PC-9 (cell line): ENCODE data around the gene CYP3A4. TPM values are rescaled to one million over a fixed set of nuclear protein-coding genes. Genes with fewer than 3 reads are reported as not detected.
"Not testable (repeated sequence)": the region's sequence is repeated elsewhere in the genome, so short reads cannot be mapped to it uniquely, and the experiment has no call there.

Experiments used
- BruUV-seq: library from RNA; stranded (reverse); fragments of 400-500 nt; replicated peaks from 2 replicates; lab custom pipeline; 2021; lab: Mats Ljungman, UMichigan
- CTCF ChIA-PET: fragments of 300-600 bp; sonication (Branson Sonifier 250); formaldehyde crosslinking; loops from one replicate; lab custom pipeline; 2022; ENCODE audit warnings: antibody characterized with exemption; lab: Charles Lee
- POLR2A ChIA-PET: fragments of 300-600 bp; sonication (Branson Sonifier 250); formaldehyde crosslinking; loops from one replicate; lab custom pipeline; 2022; ENCODE audit warnings: antibody characterized with exemption; ENCODE audit not compliant: unreplicated experiment; lab: Charles Lee
- DNase-seq, 2 experiments: peaks; one replicate each; pipeline versions ENCODE4 v3.0.0 to v3.0.0-alpha.2; 2015 to 2022; ENCODE audit warnings: mixed read lengths in 1 of 2
- H2AFZ ChIP-seq: fragments of 200-600 bp; sonication (generic); 2 replicates; pipeline ENCODE4 v1.8.1; 2017; ENCODE audit warnings: antibody characterized with exemption
- H3F3A ChIP-seq: fragments of 200-600 bp; sonication (generic); 2 replicates; pipeline ENCODE4 v1.8.1; 2017; ENCODE audit warnings: antibody characterized with exemption, mild to moderate bottlenecking, low read depth; ENCODE audit not compliant: insufficient read depth
- H3K27ac ChIP-seq: fragments of 200-600 bp; sonication (generic); 2 replicates; pipeline ENCODE4 v1.6.1; 2016; ENCODE audit warnings: mixed run types
- H3K27me3 ChIP-seq: fragments of 200-600 bp; sonication (generic); 2 replicates; pipeline ENCODE4 v1.6.1; 2016; ENCODE audit warnings: low read depth, mixed run types; ENCODE audit not compliant: insufficient read depth
- H3K36me3 ChIP-seq: fragments of 200-600 bp; sonication (generic); 2 replicates; pipeline ENCODE4 v1.6.1; 2016; ENCODE audit warnings: low read depth, mixed run types
- H3K4me1 ChIP-seq: fragments of 200-600 bp; sonication (generic); replicated peaks from 2 replicates; pipeline ENCODE4 v1.6.1; 2016; ENCODE audit warnings: mixed run types; ENCODE audit not compliant: insufficient read depth
- H3K4me2 ChIP-seq: fragments of 200-600 bp; sonication (generic); 2 replicates; pipeline ENCODE4 v1.6.1; 2017; ENCODE audit warnings: mixed run types
- H3K4me3 ChIP-seq: fragments of 200-600 bp; sonication (generic); 2 replicates; pipeline ENCODE4 v1.6.1; 2016; ENCODE audit warnings: mixed run types
- H3K79me2 ChIP-seq: fragments of 200-600 bp; sonication (generic); 2 replicates; pipeline ENCODE4 v1.6.1; 2017; ENCODE audit warnings: low read depth, mixed run types
- H3K9me2 ChIP-seq: fragments of 200-600 bp; sonication (generic); 2 replicates; pipeline ENCODE4 v1.8.1; 2017; ENCODE audit warnings: mild to moderate bottlenecking; ENCODE audit not compliant: insufficient read depth
- H3K9me3 ChIP-seq: fragments of 200-600 bp; sonication (generic); 2 replicates; pipeline ENCODE4 v1.8.1; 2016; ENCODE audit warnings: low read depth; ENCODE audit not compliant: insufficient read depth
- H4K20me1 ChIP-seq: fragments of 200-600 bp; sonication (generic); 2 replicates; pipeline ENCODE4 v1.8.1; 2017; ENCODE audit not compliant: insufficient read depth
- EZH2 ChIP-seq: fragments of 200-600 bp; sonication (generic); IDR thresholded peaks from 2 replicates; pipeline ENCODE4 v1.8.0; 2017; ENCODE audit warnings: antibody characterized with exemption, low read depth
- intact Hi-C: fragments of 100-400 bp; cut with micrococcal nuclease; formaldehyde crosslinking; loops from one replicate; pipeline ENCODE4 v1.10.0; 2022; ENCODE audit not compliant: unreplicated experiment
- total RNA-seq: library from RNA; stranded (reverse); gene quantifications from 2 replicates; pipeline ENCODE4 v1.2.3, GENCODE V29; 2021
- TF ChIP-seq, protein P1 (sequence below): fragments of 200-600 bp; sonication (generic); conservative IDR thresholded peaks from 2 replicates; pipeline ENCODE4 v1.6.1; 2017; ENCODE audit warnings: mixed run types, antibody characterized with exemption, mild to moderate bottlenecking, moderate library complexity

CYP3A4 gene
- total RNA-seq, 1 experiment from 2014 or later = not detected

GRCh38 chr7:99737726-99738125, 46.3 kb downstream of the CYP3A4 start:
- no peaks in the 10 kb centered on the region for H3K79me2 ChIP-seq
- H3K4me2 ChIP-seq = no peak overlapping the region
- DNase-seq = no peak
- H3K9me3 ChIP-seq = no peaks in the 10 kb centered on the region
- no peaks in the 10 kb centered on the region for H4K20me1 ChIP-seq
- no peak overlapping the region for H3K4me3 ChIP-seq
- no peak overlapping the region for H2AFZ ChIP-seq
- H3K36me3 ChIP-seq = no peaks in the 10 kb centered on the region
- no TSS peak for BruUV-seq
- POLR2A ChIA-PET = interaction anchor here (0.6 kb wide), 2 partner anchors 165 to 691 kb away, joined by 4 read pairs; partner anchors contain the start of gene ZCWPW1
- intact Hi-C loops = no loop called here
- H3K4me1 ChIP-seq = 0 out of 2 replicates have a peak, but pooled peaks cover 7% of the 10 kb centered on the region
- H3K9me2 ChIP-seq = no peaks in the 10 kb centered on the region
- 0 out of 2 replicates have a peak, but pooled peaks cover 3% of the 10 kb centered on the region for H3F3A ChIP-seq
- H3K27me3 ChIP-seq = no peaks in the 10 kb centered on the region
- H3K27ac ChIP-seq = no peak overlapping the region
- CTCF ChIA-PET = no interaction called here
- TF ChIP-seq, protein P1, sequence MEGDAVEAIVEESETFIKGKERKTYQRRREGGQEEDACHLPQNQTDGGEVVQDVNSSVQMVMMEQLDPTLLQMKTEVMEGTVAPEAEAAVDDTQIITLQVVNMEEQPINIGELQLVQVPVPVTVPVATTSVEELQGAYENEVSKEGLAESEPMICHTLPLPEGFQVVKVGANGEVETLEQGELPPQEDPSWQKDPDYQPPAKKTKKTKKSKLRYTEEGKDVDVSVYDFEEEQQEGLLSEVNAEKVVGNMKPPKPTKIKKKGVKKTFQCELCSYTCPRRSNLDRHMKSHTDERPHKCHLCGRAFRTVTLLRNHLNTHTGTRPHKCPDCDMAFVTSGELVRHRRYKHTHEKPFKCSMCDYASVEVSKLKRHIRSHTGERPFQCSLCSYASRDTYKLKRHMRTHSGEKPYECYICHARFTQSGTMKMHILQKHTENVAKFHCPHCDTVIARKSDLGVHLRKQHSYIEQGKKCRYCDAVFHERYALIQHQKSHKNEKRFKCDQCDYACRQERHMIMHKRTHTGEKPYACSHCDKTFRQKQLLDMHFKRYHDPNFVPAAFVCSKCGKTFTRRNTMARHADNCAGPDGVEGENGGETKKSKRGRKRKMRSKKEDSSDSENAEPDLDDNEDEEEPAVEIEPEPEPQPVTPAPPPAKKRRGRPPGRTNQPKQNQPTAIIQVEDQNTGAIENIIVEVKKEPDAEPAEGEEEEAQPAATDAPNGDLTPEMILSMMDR = no peak

GRCh38 chr7:99736667-99737066, 47.3 kb downstream of the CYP3A4 start:
- H3K4me1 ChIP-seq, H3K4me2 ChIP-seq, DNase-seq, H4K20me1 ChIP-seq, intact Hi-C loops, H3K9me3 ChIP-seq, H3F3A ChIP-seq, H3K36me3 ChIP-seq, H3K9me2 ChIP-seq, H3K27me3 ChIP-seq, H2AFZ ChIP-seq, H3K4me3 ChIP-seq, POLR2A ChIA-PET, H3K27ac ChIP-seq, CTCF ChIA-PET, H3K79me2 ChIP-seq, BruUV-seq: not testable (repeated sequence)

- Histone ChIP-seq H3K4me2 (no peak within 1 kb of the TSS), H3F3A (peaks cover 7% of the 10 kb centered on the region), H3K79me2 (no peaks in the 10 kb centered on the region), H3K27ac (no peak within 1 kb of the TSS), H3K9me2 (no peaks in the 10 kb centered on the region), H3K9me3 (no peaks in the 10 kb centered on the region), H3K4me3 (no peak within 1 kb of the TSS), H2AFZ (no peak within 1 kb of the TSS), H4K20me1 (no peaks in the 10 kb centered on the region), H3K4me1 (peaks cover 16% of the 10 kb centered on the region), H3K27me3 (no peaks in the 10 kb centered on the region), H3K36me3 (no peaks in the 10 kb centered on the region)
- no TSS peak for BruUV-seq
- intact Hi-C loops = no loop called here
- DNase-seq = no peak
- TF ChIP-seq, protein P1 = no peak
- TF ChIP-seq EZH2 = no peak
- POLR2A ChIA-PET = interaction anchor here (0.6 kb wide), 1 partner anchor 15 kb away, joined by 4 read pairs; no protein-coding TSS in a partner anchor
- CTCF ChIA-PET = no interaction called here
These were observed 49.0 kb downstream of the CYP3A4 start, which contains the start of gene CYP3A7 for GRCh38 chr7:99734987-99735386. CYP3A7 (minus strand) TSS chr7:99735196; CDS start chr7:99735093, 103 bp downstream.

DNA sequence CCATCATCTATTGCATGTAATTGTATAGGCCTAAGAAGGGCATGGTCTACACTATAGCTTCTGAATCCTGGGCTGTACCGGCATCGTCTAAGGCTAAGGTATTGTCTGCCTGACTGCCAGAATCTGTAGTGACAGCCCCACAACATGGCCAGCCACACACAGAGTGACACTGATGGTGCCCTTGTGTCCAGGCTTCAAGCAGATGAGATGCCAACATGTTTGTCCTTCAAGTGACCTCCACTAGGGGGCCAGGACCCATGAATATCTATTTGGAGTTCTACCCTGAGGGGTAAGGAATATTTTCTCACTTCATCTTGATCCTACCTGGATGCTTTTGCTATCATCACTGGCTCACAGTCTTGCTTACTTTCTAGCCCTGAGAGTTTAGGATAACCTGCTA, 50.5 kb downstream of the CYP3A4 start:
- Histone ChIP-seq H3K4me2 (no peak overlapping the region), H3K4me3 (no peak overlapping the region), H3K27ac (no peak overlapping the region), H3K9me2 (no peaks in the 10 kb centered on the region), H3K36me3 (no peaks in the 10 kb centered on the region), H3F3A (peaks cover 21% of the 10 kb centered on the region), H4K20me1 (no peaks in the 10 kb centered on the region), H3K9me3 (no peaks in the 10 kb centered on the region), H2AFZ (no peak overlapping the region), H3K4me1 (peaks cover 31% of the 10 kb centered on the region), H3K27me3 (no peaks in the 10 kb centered on the region), H3K79me2 (no peaks in the 10 kb centered on the region)
- TF ChIP-seq, protein P1 = 0 out of 2 replicates have a peak, but pooled peaks have one; percentile 29
- no peak for TF ChIP-seq EZH2
- intact Hi-C loops = no loop called here
- no peak for DNase-seq
- BruUV-seq = no TSS peak
- POLR2A ChIA-PET = no interaction called here
- CTCF ChIA-PET = no interaction called here
